HepG2 (cell line): ENCODE data around the gene USP36. TPM values are rescaled to one million over a fixed set of nuclear protein-coding genes. Genes with fewer than 3 reads are reported as not detected.
A peak's percentile ranks its signal among the peaks of the same experiment; 100 is the strongest.

Source experiments
- AGO1 ChIP-seq: fragments of 200-400 bp; formaldehyde crosslinking; IDR thresholded peaks from 2 replicates; pipeline ENCODE4 v1.6.1; 2017; ENCODE audit warnings: mild to moderate bottlenecking, low read depth, low read length, moderate library complexity; ENCODE audit not compliant: poor library complexity, severe bottlenecking
- DPF2 ChIP-seq: sonication (generic); formaldehyde crosslinking; IDR thresholded peaks from 2 replicates; pipeline ENCODE4 v1.4.0; 2020; ENCODE audit warnings: mild to moderate bottlenecking, low read depth, missing genetic modification reagents, borderline replicate concordance
- HCFC1 ChIP-seq: fragments of 150-350 bp; IDR thresholded peaks from 2 replicates; pipeline ENCODE4 v1.6.1; 2014; ENCODE audit warnings: low read depth, low read length
- JUND ChIP-seq: sonication (generic); formaldehyde crosslinking; IDR thresholded peaks from 2 replicates; pipeline ENCODE4 v1.8.0; 2022; ENCODE audit warnings: mild to moderate bottlenecking, missing genetic modification reagents
- KDM3A ChIP-seq: IDR thresholded peaks from 2 replicates; pipeline ENCODE4 v1.6.1; 2018; ENCODE audit warnings: low read depth, missing compliant biosample characterization
- PCBP1 ChIP-seq: fragments of 200-400 bp; formaldehyde crosslinking; IDR thresholded peaks from 2 replicates; pipeline ENCODE4 v1.6.1; 2017; ENCODE audit warnings: mild to moderate bottlenecking, low read depth, low read length, borderline replicate concordance
- PITX1 ChIP-seq: sonication (generic); formaldehyde crosslinking; IDR thresholded peaks from 2 replicates; pipeline ENCODE4 v1.5.1; 2020; ENCODE audit warnings: mild to moderate bottlenecking, missing genetic modification reagents
- SRSF9 ChIP-seq: fragments of 200-400 bp; formaldehyde crosslinking; IDR thresholded peaks from 2 replicates; pipeline ENCODE4 v1.6.1; 2018; ENCODE audit warnings: borderline replicate concordance, mild to moderate bottlenecking, low read depth, low read length; ENCODE audit not compliant: insufficient read depth, poor library complexity, severe bottlenecking
- ZNF75D ChIP-seq: sonication (generic); formaldehyde crosslinking; IDR thresholded peaks from 2 replicates; pipeline ENCODE4 v1.8.1; 2023; ENCODE audit warnings: missing genetic modification reagents, mild to moderate bottlenecking, borderline replicate concordance
- polyA plus RNA-seq, 8 experiments: library from polyadenylated mRNA; depleted of rRNA in 3 of 8; stranded (reverse) in 7 of 8; unstranded in 1 of 8; fragments of >200 nt; fragmentation: Illumina TruSeq in 4 of 8; extraction: Trizol in 4 of 8; gene quantifications; 2 replicates each; pipeline versions ENCODE4 v1.2.1 to v1.2.3, GENCODE V29; 2011 to 2016; ENCODE audit warnings: low read depth in 4 of 8, missing spikeins in 1 of 8, mixed read lengths in 1 of 8; ENCODE audit not compliant: insufficient read depth in 1 of 8
- total RNA-seq, 5 experiments: library from RNA; depleted of rRNA; stranded (reverse); fragments of >200 nt; fragmentation: Illumina TruSeq; extraction: Trizol; gene quantifications; 2 replicates each; pipeline ENCODE4 v1.2.3, GENCODE V29; 2016; ENCODE audit warnings: low read depth in 1 of 5
- TF ChIP-seq, protein P1 (sequence below): sonication (generic); formaldehyde crosslinking; conservative IDR thresholded peaks from 2 replicates; pipeline ENCODE4 v1.4.0; 2020; ENCODE audit warnings: missing genetic modification reagents
- TF ChIP-seq, protein P2 (sequence below): IDR thresholded peaks from 2 replicates; pipeline ENCODE4 v1.6.1; 2012; ENCODE audit warnings: low read length, improper control_type of control experiment
- TF ChIP-seq, protein P3 (sequence below): sonication (generic); formaldehyde crosslinking; IDR thresholded peaks from 2 replicates; pipeline ENCODE4 v1.4.0; 2020; ENCODE audit warnings: missing genetic modification reagents, mild to moderate bottlenecking, borderline replicate concordance
- TF ChIP-seq, protein P4 (sequence below): sonication (generic); formaldehyde crosslinking; IDR thresholded peaks from 2 replicates; pipeline ENCODE4 v1.8.1; 2023; ENCODE audit warnings: mild to moderate bottlenecking, moderate library complexity, missing genetic modification reagents
- TF ChIP-seq, protein P5 (sequence below): sonication (generic); formaldehyde crosslinking; conservative IDR thresholded peaks from 2 replicates; pipeline ENCODE4 v1.8.0; 2022; ENCODE audit warnings: missing genetic modification reagents
- TF ChIP-seq, protein P6 (sequence below): sonication (generic); formaldehyde crosslinking; IDR thresholded peaks from 2 replicates; pipeline ENCODE4 v1.4.0; 2020; ENCODE audit warnings: missing genetic modification reagents, borderline replicate concordance

The USP36 gene
- total and polyA plus RNA-seq, 2 of the 13 experiments (the other 11 are each of a cell fraction or from before 2014, with no cell fraction given): 29.6 to 45.9 TPM

DNA sequence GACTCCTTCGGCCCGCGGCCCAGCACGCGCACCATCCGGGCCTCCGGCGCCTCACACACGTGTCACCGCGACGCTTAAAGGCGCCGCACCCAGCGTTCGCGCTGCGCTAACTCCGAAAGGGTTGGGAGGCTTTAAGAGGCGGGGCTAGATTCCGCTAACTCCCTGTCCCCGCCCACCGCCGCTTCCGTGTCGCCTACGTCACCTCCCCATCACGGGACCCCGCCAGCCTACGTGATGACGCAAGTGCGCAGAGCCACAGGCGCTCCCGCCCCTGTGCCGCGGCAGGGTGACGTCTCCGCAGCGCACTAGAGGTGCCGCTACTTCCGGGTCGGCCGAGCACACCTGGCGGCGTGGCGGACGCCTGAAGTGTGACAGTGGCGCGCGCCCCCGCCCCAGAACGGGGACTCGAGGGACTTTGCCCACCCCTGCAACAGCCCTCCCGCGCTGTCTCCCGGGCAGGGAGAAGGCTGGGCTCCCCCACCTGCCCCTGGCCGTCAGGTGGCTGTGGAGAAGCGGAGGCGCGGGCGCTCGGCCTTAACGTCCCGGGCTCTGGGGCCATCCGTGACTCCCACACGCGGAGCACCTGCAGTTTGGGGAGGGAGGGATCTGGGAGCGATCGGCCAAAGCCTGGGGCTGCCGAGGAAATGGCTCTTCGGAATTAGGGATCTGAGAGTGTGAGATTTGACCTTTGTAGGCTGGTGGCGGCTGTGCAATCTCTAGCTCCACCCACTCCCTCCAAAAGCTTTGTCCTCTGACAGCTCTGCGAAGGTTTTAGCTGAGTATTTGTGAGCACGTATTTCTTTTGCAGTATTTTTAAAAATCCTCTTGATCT is at the start of gene USP36 (continued):
- TF ChIP-seq, protein P1, sequence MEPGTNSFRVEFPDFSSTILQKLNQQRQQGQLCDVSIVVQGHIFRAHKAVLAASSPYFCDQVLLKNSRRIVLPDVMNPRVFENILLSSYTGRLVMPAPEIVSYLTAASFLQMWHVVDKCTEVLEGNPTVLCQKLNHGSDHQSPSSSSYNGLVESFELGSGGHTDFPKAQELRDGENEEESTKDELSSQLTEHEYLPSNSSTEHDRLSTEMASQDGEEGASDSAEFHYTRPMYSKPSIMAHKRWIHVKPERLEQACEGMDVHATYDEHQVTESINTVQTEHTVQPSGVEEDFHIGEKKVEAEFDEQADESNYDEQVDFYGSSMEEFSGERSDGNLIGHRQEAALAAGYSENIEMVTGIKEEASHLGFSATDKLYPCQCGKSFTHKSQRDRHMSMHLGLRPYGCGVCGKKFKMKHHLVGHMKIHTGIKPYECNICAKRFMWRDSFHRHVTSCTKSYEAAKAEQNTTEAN (CRISPR knock-in tag): peak; percentile 82
- TF ChIP-seq SRSF9 (no peak), PCBP1 (no peak), AGO1 (peak; percentile 33), ZNF75D (no peak), DPF2 (no peak), KDM3A (CRISPR knock-in tag) (peak; percentile 77), HCFC1 (peak; percentile 54), PITX1 (CRISPR knock-in tag) (peak; percentile 89), JUND (CRISPR knock-in tag) (peak; percentile 89)
- TF ChIP-seq, protein P2, sequence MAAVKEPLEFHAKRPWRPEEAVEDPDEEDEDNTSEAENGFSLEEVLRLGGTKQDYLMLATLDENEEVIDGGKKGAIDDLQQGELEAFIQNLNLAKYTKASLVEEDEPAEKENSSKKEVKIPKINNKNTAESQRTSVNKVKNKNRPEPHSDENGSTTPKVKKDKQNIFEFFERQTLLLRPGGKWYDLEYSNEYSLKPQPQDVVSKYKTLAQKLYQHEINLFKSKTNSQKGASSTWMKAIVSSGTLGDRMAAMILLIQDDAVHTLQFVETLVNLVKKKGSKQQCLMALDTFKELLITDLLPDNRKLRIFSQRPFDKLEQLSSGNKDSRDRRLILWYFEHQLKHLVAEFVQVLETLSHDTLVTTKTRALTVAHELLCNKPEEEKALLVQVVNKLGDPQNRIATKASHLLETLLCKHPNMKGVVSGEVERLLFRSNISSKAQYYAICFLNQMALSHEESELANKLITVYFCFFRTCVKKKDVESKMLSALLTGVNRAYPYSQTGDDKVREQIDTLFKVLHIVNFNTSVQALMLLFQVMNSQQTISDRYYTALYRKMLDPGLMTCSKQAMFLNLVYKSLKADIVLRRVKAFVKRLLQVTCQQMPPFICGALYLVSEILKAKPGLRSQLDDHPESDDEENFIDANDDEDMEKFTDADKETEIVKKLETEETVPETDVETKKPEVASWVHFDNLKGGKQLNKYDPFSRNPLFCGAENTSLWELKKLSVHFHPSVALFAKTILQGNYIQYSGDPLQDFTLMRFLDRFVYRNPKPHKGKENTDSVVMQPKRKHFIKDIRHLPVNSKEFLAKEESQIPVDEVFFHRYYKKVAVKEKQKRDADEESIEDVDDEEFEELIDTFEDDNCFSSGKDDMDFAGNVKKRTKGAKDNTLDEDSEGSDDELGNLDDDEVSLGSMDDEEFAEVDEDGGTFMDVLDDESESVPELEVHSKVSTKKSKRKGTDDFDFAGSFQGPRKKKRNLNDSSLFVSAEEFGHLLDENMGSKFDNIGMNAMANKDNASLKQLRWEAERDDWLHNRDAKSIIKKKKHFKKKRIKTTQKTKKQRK: no peak
- TF ChIP-seq, protein P3, sequence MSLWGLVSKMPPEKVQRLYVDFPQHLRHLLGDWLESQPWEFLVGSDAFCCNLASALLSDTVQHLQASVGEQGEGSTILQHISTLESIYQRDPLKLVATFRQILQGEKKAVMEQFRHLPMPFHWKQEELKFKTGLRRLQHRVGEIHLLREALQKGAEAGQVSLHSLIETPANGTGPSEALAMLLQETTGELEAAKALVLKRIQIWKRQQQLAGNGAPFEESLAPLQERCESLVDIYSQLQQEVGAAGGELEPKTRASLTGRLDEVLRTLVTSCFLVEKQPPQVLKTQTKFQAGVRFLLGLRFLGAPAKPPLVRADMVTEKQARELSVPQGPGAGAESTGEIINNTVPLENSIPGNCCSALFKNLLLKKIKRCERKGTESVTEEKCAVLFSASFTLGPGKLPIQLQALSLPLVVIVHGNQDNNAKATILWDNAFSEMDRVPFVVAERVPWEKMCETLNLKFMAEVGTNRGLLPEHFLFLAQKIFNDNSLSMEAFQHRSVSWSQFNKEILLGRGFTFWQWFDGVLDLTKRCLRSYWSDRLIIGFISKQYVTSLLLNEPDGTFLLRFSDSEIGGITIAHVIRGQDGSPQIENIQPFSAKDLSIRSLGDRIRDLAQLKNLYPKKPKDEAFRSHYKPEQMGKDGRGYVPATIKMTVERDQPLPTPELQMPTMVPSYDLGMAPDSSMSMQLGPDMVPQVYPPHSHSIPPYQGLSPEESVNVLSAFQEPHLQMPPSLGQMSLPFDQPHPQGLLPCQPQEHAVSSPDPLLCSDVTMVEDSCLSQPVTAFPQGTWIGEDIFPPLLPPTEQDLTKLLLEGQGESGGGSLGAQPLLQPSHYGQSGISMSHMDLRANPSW (CRISPR knock-in tag): peak; percentile 96
- TF ChIP-seq, protein P4, sequence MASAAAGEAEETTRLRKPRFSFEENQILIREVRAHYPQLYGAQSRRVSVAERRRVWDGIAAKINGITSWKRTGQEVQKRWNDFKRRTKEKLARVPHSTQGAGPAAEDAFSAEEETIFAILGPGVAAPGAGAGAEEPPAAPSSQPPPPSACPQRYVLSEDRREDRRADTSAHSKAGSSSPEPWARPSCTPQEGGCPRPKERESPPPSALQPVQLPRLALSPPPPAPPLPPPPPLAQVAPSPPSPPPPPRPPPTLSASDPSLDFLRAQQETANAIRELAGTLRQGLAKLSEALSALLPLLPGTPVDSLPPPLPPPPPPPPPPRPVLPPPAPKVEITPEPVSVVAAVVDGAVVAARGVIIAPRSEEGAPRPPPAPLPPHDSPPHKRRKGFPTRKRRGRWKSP (CRISPR knock-in tag): peak; percentile 98
- TF ChIP-seq, protein P5, sequence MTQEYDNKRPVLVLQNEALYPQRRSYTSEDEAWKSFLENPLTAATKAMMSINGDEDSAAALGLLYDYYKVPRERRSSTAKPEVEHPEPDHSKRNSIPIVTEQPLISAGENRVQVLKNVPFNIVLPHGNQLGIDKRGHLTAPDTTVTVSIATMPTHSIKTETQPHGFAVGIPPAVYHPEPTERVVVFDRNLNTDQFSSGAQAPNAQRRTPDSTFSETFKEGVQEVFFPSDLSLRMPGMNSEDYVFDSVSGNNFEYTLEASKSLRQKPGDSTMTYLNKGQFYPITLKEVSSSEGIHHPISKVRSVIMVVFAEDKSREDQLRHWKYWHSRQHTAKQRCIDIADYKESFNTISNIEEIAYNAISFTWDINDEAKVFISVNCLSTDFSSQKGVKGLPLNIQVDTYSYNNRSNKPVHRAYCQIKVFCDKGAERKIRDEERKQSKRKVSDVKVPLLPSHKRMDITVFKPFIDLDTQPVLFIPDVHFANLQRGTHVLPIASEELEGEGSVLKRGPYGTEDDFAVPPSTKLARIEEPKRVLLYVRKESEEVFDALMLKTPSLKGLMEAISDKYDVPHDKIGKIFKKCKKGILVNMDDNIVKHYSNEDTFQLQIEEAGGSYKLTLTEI: no peak
- TF ChIP-seq, protein P6, sequence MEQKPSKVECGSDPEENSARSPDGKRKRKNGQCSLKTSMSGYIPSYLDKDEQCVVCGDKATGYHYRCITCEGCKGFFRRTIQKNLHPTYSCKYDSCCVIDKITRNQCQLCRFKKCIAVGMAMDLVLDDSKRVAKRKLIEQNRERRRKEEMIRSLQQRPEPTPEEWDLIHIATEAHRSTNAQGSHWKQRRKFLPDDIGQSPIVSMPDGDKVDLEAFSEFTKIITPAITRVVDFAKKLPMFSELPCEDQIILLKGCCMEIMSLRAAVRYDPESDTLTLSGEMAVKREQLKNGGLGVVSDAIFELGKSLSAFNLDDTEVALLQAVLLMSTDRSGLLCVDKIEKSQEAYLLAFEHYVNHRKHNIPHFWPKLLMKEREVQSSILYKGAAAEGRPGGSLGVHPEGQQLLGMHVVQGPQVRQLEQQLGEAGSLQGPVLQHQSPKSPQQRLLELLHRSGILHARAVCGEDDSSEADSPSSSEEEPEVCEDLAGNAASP (CRISPR knock-in tag): peak; percentile 80
